Osteoblast (primary cell): ENCODE results near the gene MYO3B. TPM values are rescaled to one million over a fixed set of nuclear protein-coding genes. Genes with fewer than 3 reads are reported as not detected.

ENCODE experiments used
- DNase-seq: peaks from one replicate; pipeline ENCODE4 v3.0.0; 2011; ENCODE audit warnings: low spot score, mixed read lengths; ENCODE audit not compliant: insufficient read length; ENCODE audit errors: missing footprints
- H2AFZ ChIP-seq: 2 replicates; pipeline ENCODE4 v1.6.0; 2011; ENCODE audit warnings: mild to moderate bottlenecking, low read length
- H3K27ac ChIP-seq: 2 replicates; pipeline ENCODE4 v1.5.1; 2011; ENCODE audit warnings: mild to moderate bottlenecking, low read depth, low read length, moderate library complexity
- H3K27me3 ChIP-seq: 2 replicates; pipeline ENCODE4 v1.6.0; 2012; ENCODE audit warnings: mild to moderate bottlenecking, control low read depth, inconsistent platforms, low read length, moderate library complexity; ENCODE audit not compliant: insufficient read depth
- H3K36me3 ChIP-seq: 2 replicates; pipeline ENCODE4 v1.5.1; 2011; ENCODE audit warnings: mild to moderate bottlenecking, low read length, control low read depth, moderate library complexity; ENCODE audit not compliant: insufficient read depth
- H3K4me1 ChIP-seq: 2 replicates; pipeline ENCODE4 v1.5.1; 2011; ENCODE audit warnings: mild to moderate bottlenecking, low read length, control low read depth, moderate library complexity; ENCODE audit not compliant: insufficient read depth
- H3K4me2 ChIP-seq: 2 replicates; pipeline ENCODE4 v1.6.0; 2011; ENCODE audit warnings: mild to moderate bottlenecking, low read length; ENCODE audit not compliant: insufficient read depth
- H3K4me3 ChIP-seq: fragments of 200-600 bp; sonication (generic); 3 replicates; pipeline ENCODE4 v1.5.1; 2012; ENCODE audit warnings: mild to moderate bottlenecking, low read length, inconsistent platforms; ENCODE audit not compliant: insufficient read depth
- H3K79me2 ChIP-seq: 2 replicates; pipeline ENCODE4 v1.6.0; 2012; ENCODE audit warnings: mild to moderate bottlenecking, low read length, control low read depth, inconsistent platforms; ENCODE audit not compliant: insufficient read depth
- H3K9me3 ChIP-seq: 2 replicates; pipeline ENCODE4 v1.5.1; 2011; ENCODE audit warnings: low read depth, low read length, control low read depth
- H4K20me1 ChIP-seq: 2 replicates; pipeline ENCODE4 v1.6.0; 2012; ENCODE audit warnings: mild to moderate bottlenecking, low read length, control low read depth; ENCODE audit not compliant: insufficient read depth
- CTCF ChIP-seq: IDR thresholded peaks from 2 replicates; pipeline ENCODE4 v1.5.1; 2011; ENCODE audit warnings: mild to moderate bottlenecking, low read depth, low read length, moderate library complexity; ENCODE audit errors: extremely low read depth
- total RNA-seq: library from RNA; depleted of rRNA; stranded (reverse); fragments of >200 nt; gene quantifications from 2 replicates; pipeline ENCODE4 v1.2.3, GENCODE V29; 2012

The MYO3B gene
- total RNA-seq, 1 donor = 0.36 TPM

- H3K27me3 ChIP-seq = no peaks in the 10 kb centered on the region
- H3K27ac ChIP-seq = no peak overlapping the region
- no peak for TF ChIP-seq CTCF
- H3K79me2 ChIP-seq = no peaks in the 10 kb centered on the region
- H3K4me3 ChIP-seq = no peak overlapping the region
- no peaks in the 10 kb centered on the region for H3K36me3 ChIP-seq
- no peak overlapping the region for H3K4me2 ChIP-seq
- no peaks in the 10 kb centered on the region for H3K9me3 ChIP-seq
- no peaks in the 10 kb centered on the region for H3K4me1 ChIP-seq
- no peaks in the 10 kb centered on the region for H4K20me1 ChIP-seq
- no peak overlapping the region for H2AFZ ChIP-seq
- DNase-seq = no peak
These were observed 23.3 kb downstream of the MYO3B start for GRCh38 chr2:170201275-170201674.

- no peak overlapping the region for H3K4me2 ChIP-seq
- no peaks in the 10 kb centered on the region for H3K79me2 ChIP-seq
- H4K20me1 ChIP-seq = no peaks in the 10 kb centered on the region
- H3K9me3 ChIP-seq = no peaks in the 10 kb centered on the region
- no peaks in the 10 kb centered on the region for H3K27me3 ChIP-seq
- H3K27ac ChIP-seq = no peak overlapping the region
- DNase-seq = no peak
- H3K4me3 ChIP-seq = no peak overlapping the region
- no peaks in the 10 kb centered on the region for H3K36me3 ChIP-seq
- TF ChIP-seq CTCF = no peak
- no peaks in the 10 kb centered on the region for H3K4me1 ChIP-seq
- H2AFZ ChIP-seq = no peak overlapping the region
These were observed 23.9 kb downstream of the MYO3B start for GRCh38 chr2:170201734-170202393.

GRCh38 chr2:170202437-170202836 is 24.5 kb downstream of the MYO3B start:
- no peak for DNase-seq

More at GRCh38 chr2:170202437-170202836, 24.5 kb downstream of the MYO3B start:
- Histone ChIP-seq H3K27ac (no peak overlapping the region), H2AFZ (no peak overlapping the region), H3K9me3 (no peaks in the 10 kb centered on the region), H3K4me3 (no peak overlapping the region), H3K36me3 (no peaks in the 10 kb centered on the region), H3K79me2 (no peaks in the 10 kb centered on the region), H4K20me1 (no peaks in the 10 kb centered on the region), H3K4me1 (no peaks in the 10 kb centered on the region), H3K4me2 (no peak overlapping the region), H3K27me3 (no peaks in the 10 kb centered on the region)
- no peak for TF ChIP-seq CTCF
